Mesenchymal stem cell (in vitro differentiated cells and primary cell): Measurements from ENCODE around the gene C18orf32.
"Not testable (repeated sequence)": the region's sequence is repeated elsewhere in the genome, so short reads cannot be mapped to it uniquely, and the experiment has no call there.

Source experiments
- DNase-seq: peaks from one replicate; pipeline ENCODE4 v3.0.0-alpha.2; 2013
- H2AFZ ChIP-seq: one replicate; pipeline ENCODE4 v1.6.1; 2013; ENCODE audit warnings: low read depth, mild to moderate bottlenecking, control low read depth, inconsistent platforms, low read length, moderate library complexity
- H2AK5ac ChIP-seq: 2 replicates; pipeline ENCODE4 v1.6.1; 2013; ENCODE audit warnings: low read length, moderate library complexity, mild to moderate bottlenecking, inconsistent platforms; ENCODE audit not compliant: severe bottlenecking
- H2BK120ac ChIP-seq: one replicate; pipeline ENCODE4 v1.6.1; 2013; ENCODE audit warnings: low read depth, mild to moderate bottlenecking, inconsistent platforms, low read length, moderate library complexity
- H2BK12ac ChIP-seq, 2 experiments: one replicate each; pipeline ENCODE4 v1.6.1; 2013; ENCODE audit warnings: inconsistent platforms in 2 of 2, low read length in 2 of 2, mild to moderate bottlenecking in 2 of 2, moderate library complexity in 2 of 2, control low read depth in 1 of 2
- H2BK15ac ChIP-seq: one replicate; pipeline ENCODE4 v1.6.1; 2013; ENCODE audit warnings: mild to moderate bottlenecking, low read depth, inconsistent platforms; ENCODE audit not compliant: poor library complexity, severe bottlenecking
- H2BK5ac ChIP-seq: 2 replicates; pipeline ENCODE4 v1.6.1; 2013; ENCODE audit warnings: low read depth, mild to moderate bottlenecking, low read length, control low read depth, inconsistent platforms; ENCODE audit not compliant: poor library complexity, severe bottlenecking
- H3K14ac ChIP-seq, 2 experiments: one replicate each; pipeline ENCODE4 v1.6.1; 2013; ENCODE audit warnings: inconsistent platforms in 2 of 2, low read length in 2 of 2, control low read depth in 1 of 2, mild to moderate bottlenecking in 1 of 2, moderate library complexity in 1 of 2
- H3K18ac ChIP-seq, 2 experiments: one replicate each; pipeline ENCODE4 v1.6.1; 2013; ENCODE audit warnings: inconsistent platforms in 2 of 2, low read length in 2 of 2, control low read depth in 1 of 2, low read depth in 1 of 2, mild to moderate bottlenecking in 1 of 2
- H3K23ac ChIP-seq, 2 experiments: one replicate each; pipeline ENCODE4 v1.6.1; 2013; ENCODE audit warnings: inconsistent platforms in 2 of 2, low read length in 2 of 2, mild to moderate bottlenecking in 2 of 2, moderate library complexity in 2 of 2, control low read depth in 1 of 2
- H3K27ac ChIP-seq: 2 replicates; pipeline ENCODE4 v1.5.1; 2013; ENCODE audit warnings: mild to moderate bottlenecking, moderate library complexity, low read length, control low read depth, inconsistent platforms; ENCODE audit not compliant: poor library complexity, severe bottlenecking
- H3K27me3 ChIP-seq, 2 experiments: 2 replicates each; pipeline versions ENCODE4 v1.6.1 to v1.7.0; 2013; ENCODE audit warnings: low read length in 2 of 2, mild to moderate bottlenecking in 2 of 2, moderate library complexity in 2 of 2, control low read depth in 1 of 2, inconsistent platforms in 1 of 2; ENCODE audit not compliant: control insufficient read depth in 1 of 2, insufficient read depth in 1 of 2
- H3K36me3 ChIP-seq, 2 experiments: 2 replicates each; pipeline versions ENCODE4 v1.6.1 to v1.7.0; 2013; ENCODE audit warnings: low read length in 2 of 2, control low read depth in 1 of 2, inconsistent platforms in 1 of 2, low read depth in 1 of 2, mild to moderate bottlenecking in 1 of 2; ENCODE audit not compliant: insufficient read depth in 2 of 2, control insufficient read depth in 1 of 2
- H3K4ac ChIP-seq, 2 experiments: one replicate each; pipeline ENCODE4 v1.6.1; 2013; ENCODE audit warnings: inconsistent platforms in 2 of 2, low read length in 2 of 2, mild to moderate bottlenecking in 2 of 2, moderate library complexity in 2 of 2, control low read depth in 1 of 2, low read depth in 1 of 2
- H3K4me1 ChIP-seq: 2 replicates; pipeline ENCODE4 v1.6.1; 2013; ENCODE audit warnings: low read depth, low read length, control low read depth; ENCODE audit not compliant: control insufficient read depth, insufficient read depth
- H3K4me2 ChIP-seq: 2 replicates; pipeline ENCODE4 v1.6.1; 2013; ENCODE audit warnings: low read length, mild to moderate bottlenecking, inconsistent platforms; ENCODE audit not compliant: poor library complexity, severe bottlenecking
- H3K4me3 ChIP-seq, 2 experiments: 2 replicates each; pipeline versions ENCODE4 v1.5.1 to v1.7.0; 2013; ENCODE audit warnings: low read length in 2 of 2, mild to moderate bottlenecking in 2 of 2, control low read depth in 1 of 2, low read depth in 1 of 2; ENCODE audit not compliant: insufficient read depth in 1 of 2
- H3K79me1 ChIP-seq: replicated peaks from 2 replicates; pipeline ENCODE4 v1.6.1; 2013; ENCODE audit warnings: mild to moderate bottlenecking, control low read depth, low read length, inconsistent platforms; ENCODE audit not compliant: poor library complexity, severe bottlenecking
- H3K9ac ChIP-seq: 2 replicates; pipeline ENCODE4 v1.7.0; 2013; ENCODE audit warnings: mild to moderate bottlenecking, low read length, moderate library complexity
- H3K9me3 ChIP-seq: 2 replicates; pipeline ENCODE4 v1.7.0; 2013; ENCODE audit warnings: mild to moderate bottlenecking, low read length; ENCODE audit not compliant: control insufficient read depth
- H4K8ac ChIP-seq: one replicate; pipeline ENCODE4 v1.6.1; 2013; ENCODE audit warnings: inconsistent platforms, mild to moderate bottlenecking, low read length, moderate library complexity
- H4K91ac ChIP-seq: one replicate; pipeline ENCODE4 v1.6.1; 2013; ENCODE audit warnings: mild to moderate bottlenecking, low read length, inconsistent platforms
- WGBS: methylation state at CpG from one replicate; pipeline ENCODE4 v1.1.7; 2013; ENCODE audit warnings: mixed read lengths; 5-methylcytosine and 5-hydroxymethylcytosine counted together

C18orf32 gene

DNA sequence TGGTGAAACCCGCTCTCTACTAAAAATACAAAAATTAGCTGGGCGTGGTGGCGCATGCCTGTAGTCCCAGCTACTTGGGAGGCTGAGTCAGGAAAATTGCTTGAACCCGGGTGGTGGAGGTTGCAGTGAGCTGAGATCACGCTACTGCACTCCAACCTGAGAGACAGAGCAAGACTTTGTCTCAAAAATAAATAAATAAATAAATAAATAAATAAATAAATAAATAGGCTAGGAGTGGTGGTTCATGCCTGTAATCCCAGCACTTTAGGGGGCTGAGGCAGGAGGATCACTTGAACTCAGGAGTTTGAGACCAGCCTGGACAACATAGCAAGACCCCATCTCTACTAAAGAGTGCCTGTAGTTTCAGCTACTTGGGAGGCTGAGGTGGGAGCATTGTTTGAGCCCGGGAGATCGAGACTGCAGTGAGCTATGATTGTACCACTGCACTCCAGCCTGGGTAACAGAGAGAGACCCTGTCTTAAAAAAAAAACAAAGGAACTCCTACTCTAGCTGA, 36.6 kb upstream of the C18orf32 start:
- not testable (repeated sequence) for H2AFZ ChIP-seq, H3K27ac ChIP-seq, H2AK5ac ChIP-seq, H2BK12ac ChIP-seq, H3K14ac ChIP-seq, H2BK15ac ChIP-seq, H3K27me3 ChIP-seq, H3K18ac ChIP-seq, H3K36me3 ChIP-seq, H3K4me2 ChIP-seq, H3K23ac ChIP-seq, H3K9ac ChIP-seq, H3K9me3 ChIP-seq, H4K8ac ChIP-seq, H3K4me3 ChIP-seq, DNase-seq, H3K79me1 ChIP-seq, H4K91ac ChIP-seq, H2BK5ac ChIP-seq, H3K4me1 ChIP-seq, H3K4ac ChIP-seq, H2BK120ac ChIP-seq
- 97% methylated on average over 4 of the region's 7 CpGs for WGBS

- Histone ChIP-seq H2BK120ac (no peak overlapping the region), H3K18ac (peak overlapping the region in 1 of 2 experiments; percentile 19), H3K4me3 (no peak overlapping the region), H3K27me3 (no peaks in the 10 kb centered on the region), H3K4me1 (peaks cover 2% of the 10 kb centered on the region), H2BK12ac (no peak overlapping the region), H3K4ac (no peak overlapping the region), H4K91ac (no peak overlapping the region), H3K27ac (no peak overlapping the region), H3K36me3 (no peaks in the 10 kb centered on the region), H3K23ac (no peak overlapping the region), H2AK5ac (no peak overlapping the region), H2BK15ac (no peak overlapping the region), H3K4me2 (no peak overlapping the region), H2AFZ (no peak overlapping the region), H2BK5ac (no peak overlapping the region), H3K9me3 (no peaks in the 10 kb centered on the region), H3K14ac (no peak overlapping the region), H3K9ac (no peak overlapping the region), H4K8ac (no peak overlapping the region), H3K79me1 (no peaks in the 10 kb centered on the region)
- 83% methylated on average over 7 of the region's 7 CpGs for WGBS
- DNase-seq: no peak
These were observed 34.3 kb upstream of the C18orf32 start for GRCh38 chr18:49521216-49521835.

GRCh38 chr18:49520661-49521145, 33.7 kb upstream of the C18orf32 start:
- Histone ChIP-seq H2BK15ac (no peak overlapping the region), H2BK12ac (no peak overlapping the region), H2BK5ac (no peak overlapping the region), H4K91ac (no peak overlapping the region), H3K18ac (no peak overlapping the region), H2AFZ (no peak overlapping the region), H3K23ac (no peak overlapping the region), H2AK5ac (no peak overlapping the region), H2BK120ac (no peak overlapping the region), H3K36me3 (no peaks in the 10 kb centered on the region), H3K4ac (no peak overlapping the region), H3K9ac (no peak overlapping the region), H3K79me1 (no peaks in the 10 kb centered on the region), H3K4me1 (peaks cover 2% of the 10 kb centered on the region), H3K27me3 (no peaks in the 10 kb centered on the region), H4K8ac (no peak overlapping the region), H3K4me2 (no peak overlapping the region), H3K9me3 (no peaks in the 10 kb centered on the region), H3K14ac (no peak overlapping the region), H3K27ac (no peak overlapping the region), H3K4me3 (no peak overlapping the region)
- no peak for DNase-seq
- WGBS: 86% methylated on average over 2 of the region's 2 CpGs

GRCh38 chr18:49519101-49519971, 32.3 kb upstream of the C18orf32 start:
- Histone ChIP-seq H3K36me3 (no peaks in the 10 kb centered on the region), H2BK12ac (no peak overlapping the region), H3K9ac (no peak overlapping the region)

More at GRCh38 chr18:49519101-49519971, 32.3 kb upstream of the C18orf32 start:
- Histone ChIP-seq H3K4me1 (peaks cover 2% of the 10 kb centered on the region), H3K4ac (no peak overlapping the region), H3K14ac (peak overlapping the region in 1 of 2 experiments; percentile 5), H3K4me3 (no peak overlapping the region), H4K8ac (no peak overlapping the region), H2BK15ac (no peak overlapping the region), H2BK120ac (no peak overlapping the region), H3K27me3 (no peaks in the 10 kb centered on the region), H2BK5ac (no peak overlapping the region), H3K79me1 (no peaks in the 10 kb centered on the region), H3K23ac (no peak overlapping the region), H3K18ac (no peak overlapping the region), H2AK5ac (no peak overlapping the region), H4K91ac (no peak overlapping the region), H2AFZ (no peak overlapping the region), H3K27ac (no peak overlapping the region), H3K4me2 (no peak overlapping the region), H3K9me3 (no peaks in the 10 kb centered on the region)
- no peak for DNase-seq
- WGBS: 44% methylated on average over 8 of the region's 10 CpGs
